Calu3 (cell line): ENCODE data around the gene GMDS. TPM values are rescaled to one million over a fixed set of nuclear protein-coding genes. Genes with fewer than 3 reads are reported as not detected.

Experiments
- BruUV-seq: library from RNA; stranded (reverse); fragments of 400-500 nt; replicated peaks from 2 replicates; lab custom pipeline; 2021; lab: Mats Ljungman, UMichigan
- CTCF ChIA-PET: fragments of 300-600 bp; sonication (Branson Sonifier 250); formaldehyde crosslinking; loops from one replicate; lab custom pipeline; 2022; ENCODE audit warnings: antibody characterized with exemption; lab: Charles Lee
- DNase-seq: peaks from one replicate; pipeline ENCODE4 v3.0.0; 2022
- H3K27ac Mint-ChIP-seq: one replicate; pipeline ENCODE4 v1.8.0; 2022; ENCODE audit warnings: mixed read lengths; ENCODE audit not compliant: unreplicated experiment
- H3K27me3 Mint-ChIP-seq: one replicate; pipeline ENCODE4 v1.8.0; 2022; ENCODE audit warnings: mixed read lengths; ENCODE audit not compliant: unreplicated experiment
- H3K36me3 Mint-ChIP-seq: one replicate; pipeline ENCODE4 v1.8.0; 2022; ENCODE audit warnings: mild to moderate bottlenecking, moderate library complexity, mixed read lengths; ENCODE audit not compliant: insufficient read depth, unreplicated experiment
- H3K4me1 Mint-ChIP-seq: one replicate; pipeline ENCODE4 v1.8.0; 2022; ENCODE audit warnings: mild to moderate bottlenecking, low read depth, mixed read lengths; ENCODE audit not compliant: unreplicated experiment
- H3K4me3 Mint-ChIP-seq: one replicate; pipeline ENCODE4 v1.8.0; 2022; ENCODE audit warnings: mild to moderate bottlenecking, low read depth, moderate library complexity, mixed read lengths; ENCODE audit not compliant: unreplicated experiment
- H3K9me3 Mint-ChIP-seq: one replicate; pipeline ENCODE4 v1.8.0; 2022; ENCODE audit warnings: low read depth, mixed read lengths; ENCODE audit not compliant: unreplicated experiment
- intact Hi-C: fragments of 100-400 bp; cut with micrococcal nuclease; formaldehyde crosslinking; loops from one replicate; pipeline ENCODE4 v1.10.0; 2022; ENCODE audit not compliant: unreplicated experiment
- total RNA-seq: library from RNA; stranded (reverse); gene quantifications from 2 replicates; pipeline ENCODE4 v1.2.3, GENCODE V29; 2022
- TF ChIP-seq, protein P1 (sequence below): fragments of 200-600 bp; IDR thresholded peaks from one replicate; pipeline ENCODE4 v1.8.0; 2022; ENCODE audit warnings: antibody characterized with exemption; ENCODE audit not compliant: unreplicated experiment

GMDS gene
- total RNA-seq, 1 experiment from 2014 or later, result 58.2 TPM

GRCh38 chr6:2240961-2241360 is 4.4 kb downstream of the GMDS start:
- H3K36me3 Mint-ChIP-seq, result peaks cover 22% of the 10 kb centered on the region
- H3K27ac Mint-ChIP-seq, result no peak overlapping the region
- intact Hi-C loops, result no loop called here
- CTCF ChIA-PET, result no interaction called here
- TF ChIP-seq, protein P1, sequence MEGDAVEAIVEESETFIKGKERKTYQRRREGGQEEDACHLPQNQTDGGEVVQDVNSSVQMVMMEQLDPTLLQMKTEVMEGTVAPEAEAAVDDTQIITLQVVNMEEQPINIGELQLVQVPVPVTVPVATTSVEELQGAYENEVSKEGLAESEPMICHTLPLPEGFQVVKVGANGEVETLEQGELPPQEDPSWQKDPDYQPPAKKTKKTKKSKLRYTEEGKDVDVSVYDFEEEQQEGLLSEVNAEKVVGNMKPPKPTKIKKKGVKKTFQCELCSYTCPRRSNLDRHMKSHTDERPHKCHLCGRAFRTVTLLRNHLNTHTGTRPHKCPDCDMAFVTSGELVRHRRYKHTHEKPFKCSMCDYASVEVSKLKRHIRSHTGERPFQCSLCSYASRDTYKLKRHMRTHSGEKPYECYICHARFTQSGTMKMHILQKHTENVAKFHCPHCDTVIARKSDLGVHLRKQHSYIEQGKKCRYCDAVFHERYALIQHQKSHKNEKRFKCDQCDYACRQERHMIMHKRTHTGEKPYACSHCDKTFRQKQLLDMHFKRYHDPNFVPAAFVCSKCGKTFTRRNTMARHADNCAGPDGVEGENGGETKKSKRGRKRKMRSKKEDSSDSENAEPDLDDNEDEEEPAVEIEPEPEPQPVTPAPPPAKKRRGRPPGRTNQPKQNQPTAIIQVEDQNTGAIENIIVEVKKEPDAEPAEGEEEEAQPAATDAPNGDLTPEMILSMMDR, result no peak
- no peak overlapping the region for H3K4me3 Mint-ChIP-seq
- BruUV-seq, result no TSS peak
- H3K4me1 Mint-ChIP-seq, result peaks cover 30% of the 10 kb centered on the region
- no peaks in the 10 kb centered on the region for H3K27me3 Mint-ChIP-seq
- H3K9me3 Mint-ChIP-seq, result no peaks in the 10 kb centered on the region
- no peak for DNase-seq

- no peaks in the 10 kb centered on the region for H3K27me3 Mint-ChIP-seq
- intact Hi-C loops, result no loop called here
- no peaks in the 10 kb centered on the region for H3K9me3 Mint-ChIP-seq
- DNase-seq, result no peak
- no peaks in the 10 kb centered on the region for H3K36me3 Mint-ChIP-seq
- H3K4me3 Mint-ChIP-seq, result no peak overlapping the region
- CTCF ChIA-PET, result interaction anchor here (0.7 to 1.5 kb wide), 3 partner anchors 23 to 203 kb away, joined by 3 to 7 read pairs (median 6); no protein-coding TSS in a partner anchor
- TF ChIP-seq, protein P1, result no peak
- no peak overlapping the region for H3K27ac Mint-ChIP-seq
- peaks cover 25% of the 10 kb centered on the region for H3K4me1 Mint-ChIP-seq
- BruUV-seq, result no TSS peak
Observed at GRCh38 chr6:2237001-2237400, 8.4 kb downstream of the GMDS start.

DNA sequence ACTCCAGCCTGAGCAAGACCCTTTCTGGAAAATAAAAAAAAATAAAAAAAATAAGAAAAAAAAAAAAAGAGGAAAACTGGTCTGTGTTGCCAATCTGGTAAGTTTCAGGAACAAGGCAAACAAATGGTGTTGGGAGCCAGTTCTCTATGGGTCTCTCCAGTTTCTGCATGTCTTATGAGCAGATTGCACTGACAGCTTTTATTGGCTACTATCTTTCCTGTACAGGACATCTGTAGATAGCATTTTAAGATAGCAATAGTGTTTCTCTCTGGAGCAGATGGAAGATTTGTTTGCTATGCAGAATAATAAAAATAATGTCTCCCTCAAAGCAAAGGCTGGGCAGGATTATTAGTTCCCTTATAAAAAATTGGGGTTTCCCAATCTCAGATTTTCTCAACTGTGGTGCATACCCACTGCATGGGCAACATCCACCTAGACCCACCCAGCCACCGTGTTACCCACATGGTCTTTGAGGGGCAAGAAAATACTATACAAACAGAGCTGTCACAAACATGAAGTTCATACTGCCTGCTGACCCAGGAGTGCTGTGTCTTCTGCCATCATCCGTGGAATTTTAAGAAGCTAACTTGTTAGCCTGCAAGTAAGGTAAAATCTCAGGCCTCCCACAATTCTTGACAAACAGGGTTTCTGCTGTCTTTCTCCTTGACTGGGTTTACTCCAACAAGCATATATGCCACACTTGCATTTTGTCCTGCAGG is 9.5 kb downstream of the GMDS start:
- H3K9me3 Mint-ChIP-seq, result no peaks in the 10 kb centered on the region
- no peak overlapping the region for H3K4me3 Mint-ChIP-seq
- intact Hi-C loops, result no loop called here
- CTCF ChIA-PET, result interaction anchor here (1.2 to 1.5 kb wide), 2 partner anchors 24 to 27 kb away, joined by 3 to 6 read pairs; no protein-coding TSS in a partner anchor
- peaks cover 24% of the 10 kb centered on the region for H3K4me1 Mint-ChIP-seq
- no peaks in the 10 kb centered on the region for H3K36me3 Mint-ChIP-seq
- no peak overlapping the region for H3K27ac Mint-ChIP-seq
- no TSS peak for BruUV-seq
- no peak for DNase-seq
- no peaks in the 10 kb centered on the region for H3K27me3 Mint-ChIP-seq
- TF ChIP-seq, protein P1, result no peak

DNA sequence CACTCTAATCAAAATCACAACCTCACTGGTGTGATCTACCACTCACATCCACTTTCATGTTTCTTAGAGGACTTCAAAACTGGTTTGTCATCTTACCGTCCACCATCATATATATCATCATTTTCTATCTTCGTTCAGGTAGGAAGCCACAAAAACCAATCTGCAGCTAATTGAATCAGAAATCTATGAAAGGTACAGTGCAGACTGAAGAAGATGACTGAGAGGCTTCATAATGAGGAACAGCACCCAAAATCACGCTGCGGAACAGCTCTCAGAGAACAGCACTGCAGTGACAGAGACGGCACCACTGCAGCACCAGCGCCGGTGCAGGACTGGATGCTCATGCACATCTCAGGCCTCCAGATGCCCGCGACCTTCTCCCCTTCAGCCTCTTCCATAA is 13.0 kb downstream of the GMDS start:
- TF ChIP-seq, protein P1, result no peak
- Mint-ChIP-seq H3K9me3 (no peaks in the 10 kb centered on the region), H3K4me3 (no peak overlapping the region), H3K27me3 (no peaks in the 10 kb centered on the region), H3K27ac (no peak overlapping the region), H3K4me1 (peaks cover 28% of the 10 kb centered on the region), H3K36me3 (no peaks in the 10 kb centered on the region)
- no peak for DNase-seq
- CTCF ChIA-PET, result no interaction called here
- intact Hi-C loops, result no loop called here
- no TSS peak for BruUV-seq
